ENCODE results near the gene ZYG11A. TPM values are rescaled to one million over a fixed set of nuclear protein-coding genes. Genes with fewer than 3 reads are reported as not detected.
"Not testable (repeated sequence)": the region's sequence is repeated elsewhere in the genome, so short reads cannot be mapped to it uniquely, and the experiment has no call there.

Gene ZYG11A
- total and polyA plus RNA-seq, 12 donors, result 0.06 to 0.07 (median 0.07) TPM; not detected in 9

DNA sequence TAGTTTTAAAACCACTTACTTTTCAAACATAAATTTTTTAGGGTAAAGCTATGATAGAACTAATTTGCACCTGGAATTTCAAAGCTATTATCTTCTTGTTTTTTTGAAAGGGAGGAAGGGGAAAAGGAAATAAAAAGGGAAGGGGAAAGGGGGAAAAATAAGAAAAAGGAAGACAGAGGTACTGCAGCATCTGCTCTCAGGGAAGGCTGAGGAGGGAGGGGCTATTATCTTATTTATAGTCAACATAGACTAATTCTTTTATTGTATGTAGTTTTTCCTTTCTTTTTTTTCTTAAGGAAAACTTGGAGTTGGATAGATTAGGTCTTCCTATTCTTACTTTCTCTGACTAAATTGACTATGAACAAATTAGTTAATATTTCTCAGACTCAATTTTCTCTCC is 41.5 kb upstream of the ZYG11A start:
- TF ChIP-seq POLR2A (IDR thresholded peaks at IDR 0.05), result no peak
- TF ChIP-seq, protein P1, sequence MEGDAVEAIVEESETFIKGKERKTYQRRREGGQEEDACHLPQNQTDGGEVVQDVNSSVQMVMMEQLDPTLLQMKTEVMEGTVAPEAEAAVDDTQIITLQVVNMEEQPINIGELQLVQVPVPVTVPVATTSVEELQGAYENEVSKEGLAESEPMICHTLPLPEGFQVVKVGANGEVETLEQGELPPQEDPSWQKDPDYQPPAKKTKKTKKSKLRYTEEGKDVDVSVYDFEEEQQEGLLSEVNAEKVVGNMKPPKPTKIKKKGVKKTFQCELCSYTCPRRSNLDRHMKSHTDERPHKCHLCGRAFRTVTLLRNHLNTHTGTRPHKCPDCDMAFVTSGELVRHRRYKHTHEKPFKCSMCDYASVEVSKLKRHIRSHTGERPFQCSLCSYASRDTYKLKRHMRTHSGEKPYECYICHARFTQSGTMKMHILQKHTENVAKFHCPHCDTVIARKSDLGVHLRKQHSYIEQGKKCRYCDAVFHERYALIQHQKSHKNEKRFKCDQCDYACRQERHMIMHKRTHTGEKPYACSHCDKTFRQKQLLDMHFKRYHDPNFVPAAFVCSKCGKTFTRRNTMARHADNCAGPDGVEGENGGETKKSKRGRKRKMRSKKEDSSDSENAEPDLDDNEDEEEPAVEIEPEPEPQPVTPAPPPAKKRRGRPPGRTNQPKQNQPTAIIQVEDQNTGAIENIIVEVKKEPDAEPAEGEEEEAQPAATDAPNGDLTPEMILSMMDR (IDR thresholded peaks at IDR 0.05), result no peak
- DNase-seq, result no peak
- Histone ChIP-seq H3K4me1 (replicated peaks in 1 of 2) (no peaks in the 10 kb centered on the region), H3K27me3 (no peaks in the 10 kb centered on the region), H3K36me3 (replicated peaks in 1 of 2) (peaks cover 0 to 26% of the 10 kb centered on the region in 2 donors), H3K9me3 (replicated peaks in 1 of 3) (no peaks in the 10 kb centered on the region), H3K27ac (no peak overlapping the region), H3K4me3 (no peak overlapping the region)
- intact Hi-C loops (cut with DNase I), result no loop called here

DNA sequence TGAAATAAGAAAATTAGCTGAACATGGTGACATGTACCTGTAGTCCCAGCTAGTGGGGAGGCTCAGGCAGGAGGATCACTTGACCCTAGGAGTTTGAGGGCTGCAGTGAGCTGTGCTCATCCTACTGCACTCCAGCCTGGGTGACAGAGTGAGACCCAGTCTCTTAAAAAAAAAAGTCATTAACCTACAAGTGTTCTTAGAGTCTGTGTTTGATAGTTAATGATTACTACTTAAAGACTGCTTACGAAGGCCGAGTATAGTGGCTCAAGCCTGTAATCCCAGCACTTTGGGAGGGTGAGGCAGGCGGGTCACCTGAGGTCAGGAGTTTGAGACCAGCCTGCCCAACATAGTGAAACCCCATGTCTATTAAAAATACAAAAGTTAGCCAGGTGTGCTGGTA is 38.5 kb upstream of the ZYG11A start:
- H3K27ac ChIP-seq; H3K9me3 ChIP-seq (replicated peaks in 1 of 3); DNase-seq; H3K27me3 ChIP-seq; intact Hi-C loops (cut with DNase I); H3K4me1 ChIP-seq (replicated peaks in 1 of 2); H3K4me3 ChIP-seq: not testable (repeated sequence)
- H3K36me3 ChIP-seq (replicated peaks in 1 of 2), result peaks cover 0 to 21% of the 10 kb centered on the region in 2 donors
- WGBS, 4 donors, result 93 to 100% (median 98%) methylated on average over 3 of the region's 3 CpGs

DNA sequence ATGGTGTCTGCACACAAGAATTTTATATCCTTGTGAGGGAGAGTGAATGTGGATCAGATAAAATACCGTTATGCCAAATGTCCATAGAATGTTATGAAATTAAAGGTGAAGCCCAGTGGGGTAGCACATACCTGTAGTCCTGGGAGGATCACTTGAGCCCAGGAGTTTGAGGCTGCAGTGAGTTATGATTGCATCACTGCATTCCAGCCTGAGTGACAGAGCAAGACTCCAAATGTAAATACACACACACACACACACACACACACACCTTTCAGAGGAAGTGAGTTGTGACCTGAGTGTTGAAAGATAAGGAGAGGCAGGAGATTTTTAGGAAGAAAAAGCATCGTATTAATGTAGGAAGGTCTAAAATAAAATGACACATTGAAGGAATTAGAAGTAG is 28.1 kb upstream of the ZYG11A start:
- Histone ChIP-seq H3K4me3 (no peak overlapping the region), H3K4me1 (replicated peaks in 1 of 2) (no peaks in the 10 kb centered on the region), H3K9me3 (replicated peaks in 1 of 3) (no peaks in the 10 kb centered on the region), H3K27me3 (no peaks in the 10 kb centered on the region), H3K27ac (no peak overlapping the region), H3K36me3 (replicated peaks in 1 of 2) (peaks cover 0 to 39% of the 10 kb centered on the region in 2 donors)
- 87 to 97% (median 93%) methylated on average over 2 of the region's 2 CpGs for WGBS, 4 donors
- no peak for DNase-seq
- intact Hi-C loops (cut with DNase I), result no loop called here
- TF ChIP-seq, protein P1 (IDR thresholded peaks at IDR 0.05), result no peak
- no peak for TF ChIP-seq POLR2A (IDR thresholded peaks at IDR 0.05)

DNA sequence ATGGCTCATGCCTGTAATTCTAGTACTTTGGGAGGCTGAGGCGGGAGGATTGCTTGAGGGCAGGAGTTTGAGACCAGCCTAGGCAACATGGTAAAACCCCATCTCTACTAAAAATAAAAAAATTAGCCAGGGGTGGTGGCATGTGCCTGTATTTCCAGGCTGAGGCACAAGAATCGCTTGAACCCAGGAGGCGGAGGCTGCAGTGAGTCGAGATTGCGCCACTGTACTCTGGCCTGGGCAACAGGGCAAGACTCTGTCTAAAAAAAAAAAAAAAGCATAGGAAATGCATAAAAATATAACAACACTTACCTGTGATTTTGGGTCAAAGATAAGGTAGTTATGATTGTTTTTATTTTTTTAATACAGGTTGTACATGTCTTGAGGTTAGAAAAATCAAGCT is 21.7 kb upstream of the ZYG11A start:
- intact Hi-C loops (cut with DNase I); H3K4me3 ChIP-seq; H3K4me1 ChIP-seq (replicated peaks in 1 of 2); H3K27me3 ChIP-seq; H3K27ac ChIP-seq; DNase-seq; H3K9me3 ChIP-seq (replicated peaks in 1 of 3): not testable (repeated sequence)
- 92 to 98% (median 97%) methylated on average over 5 of the region's 5 CpGs for WGBS, 4 donors
- H3K36me3 ChIP-seq (replicated peaks in 1 of 2), result peaks cover 0 to 44% of the 10 kb centered on the region in 2 donors

DNA sequence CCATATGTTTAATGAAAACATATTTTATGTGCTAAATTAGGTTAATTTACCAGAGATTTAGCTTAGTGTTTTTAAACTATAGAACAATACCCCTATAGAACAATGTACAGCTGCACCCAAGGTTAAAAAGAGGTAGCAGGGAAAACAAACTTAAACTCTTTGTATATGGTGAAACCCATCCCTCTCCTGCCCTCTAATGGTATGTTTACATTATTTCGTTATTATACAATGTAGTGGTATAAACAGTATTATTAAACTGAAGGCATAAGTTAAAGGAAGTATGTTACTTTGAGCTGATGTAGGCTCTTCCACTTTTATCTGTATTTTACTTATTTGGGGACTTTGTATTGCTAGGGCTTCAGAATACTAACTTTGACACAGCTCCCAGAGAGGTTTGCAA is 16.7 kb upstream of the ZYG11A start:
- H3K4me3 ChIP-seq, result no peak overlapping the region
- H3K4me1 ChIP-seq (replicated peaks in 1 of 2), result no peaks in the 10 kb centered on the region
- no peak for DNase-seq
- no peaks in the 10 kb centered on the region for H3K27me3 ChIP-seq
- no peak overlapping the region for H3K27ac ChIP-seq
- peaks cover 0 to 11% of the 10 kb centered on the region in 2 donors for H3K36me3 ChIP-seq (replicated peaks in 1 of 2)
- no peaks in the 10 kb centered on the region for H3K9me3 ChIP-seq (replicated peaks in 1 of 3)
- TF ChIP-seq, protein P1 (IDR thresholded peaks at IDR 0.05), result no peak
- TF ChIP-seq POLR2A (IDR thresholded peaks at IDR 0.05), result no peak
- intact Hi-C loops (cut with DNase I), result no loop called here
- 51 to 61% (median 57%) methylated on average over 1 of the region's 1 CpG for WGBS, 4 donors
